ENCODE results near the gene UGT1A5. TPM values are rescaled to one million over a fixed set of nuclear protein-coding genes. Genes with fewer than 3 reads are reported as not detected.

Gene UGT1A5
- total RNA-seq, 1 experiment from 2014 or later, result not detected

DNA sequence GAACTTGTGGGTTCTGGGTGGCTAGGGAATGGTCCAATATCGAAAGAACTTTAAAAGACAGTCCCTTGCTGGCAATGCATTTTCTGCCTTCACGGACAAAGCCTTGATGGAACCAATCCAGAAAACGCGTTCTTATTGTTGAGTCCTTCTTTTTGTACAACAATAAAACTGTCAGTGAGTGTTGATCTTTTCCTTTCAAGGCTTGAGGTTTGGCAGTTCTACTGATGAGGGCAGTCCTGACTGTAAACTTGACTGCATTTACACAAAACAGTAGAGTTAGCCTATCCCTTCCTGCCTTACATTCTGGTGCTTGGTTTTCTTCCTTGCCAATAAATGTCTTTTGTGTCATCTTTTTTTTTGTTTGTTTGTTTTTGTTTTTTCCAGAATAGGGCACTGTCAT, 33.5 kb upstream of the UGT1A5 start:
- intact Hi-C loops (cut with micrococcal nuclease; ENCODE audit: unreplicated experiment), result no loop called here
- no peak for TF ChIP-seq EZH2 (IDR thresholded peaks at IDR 0.05; ENCODE audit: borderline replicate concordance, low read depth, low read length, poor library complexity, severe bottlenecking)
- TF ChIP-seq, protein P1, sequence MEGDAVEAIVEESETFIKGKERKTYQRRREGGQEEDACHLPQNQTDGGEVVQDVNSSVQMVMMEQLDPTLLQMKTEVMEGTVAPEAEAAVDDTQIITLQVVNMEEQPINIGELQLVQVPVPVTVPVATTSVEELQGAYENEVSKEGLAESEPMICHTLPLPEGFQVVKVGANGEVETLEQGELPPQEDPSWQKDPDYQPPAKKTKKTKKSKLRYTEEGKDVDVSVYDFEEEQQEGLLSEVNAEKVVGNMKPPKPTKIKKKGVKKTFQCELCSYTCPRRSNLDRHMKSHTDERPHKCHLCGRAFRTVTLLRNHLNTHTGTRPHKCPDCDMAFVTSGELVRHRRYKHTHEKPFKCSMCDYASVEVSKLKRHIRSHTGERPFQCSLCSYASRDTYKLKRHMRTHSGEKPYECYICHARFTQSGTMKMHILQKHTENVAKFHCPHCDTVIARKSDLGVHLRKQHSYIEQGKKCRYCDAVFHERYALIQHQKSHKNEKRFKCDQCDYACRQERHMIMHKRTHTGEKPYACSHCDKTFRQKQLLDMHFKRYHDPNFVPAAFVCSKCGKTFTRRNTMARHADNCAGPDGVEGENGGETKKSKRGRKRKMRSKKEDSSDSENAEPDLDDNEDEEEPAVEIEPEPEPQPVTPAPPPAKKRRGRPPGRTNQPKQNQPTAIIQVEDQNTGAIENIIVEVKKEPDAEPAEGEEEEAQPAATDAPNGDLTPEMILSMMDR (conservative IDR thresholded peaks at IDR 0.05; ENCODE audit: low read depth, low read length), result no peak
- CTCF ChIA-PET, result no interaction called here
- no peaks in the 10 kb centered on the region for H3K4me1 ChIP-seq (ENCODE audit: insufficient read depth, low read length, poor library complexity, severe bottlenecking)
- DNase-seq (ENCODE audit: low spot score), result no peak
- POLR2A ChIA-PET (ENCODE audit: low non-redundant PET), result no interaction called here
- no peak overlapping the region for H3K27ac ChIP-seq (ENCODE audit: low read depth, low read length, poor library complexity, severe bottlenecking)
- no peak overlapping the region for H3K4me3 ChIP-seq (ENCODE audit: low read depth, low read length, poor library complexity, severe bottlenecking)
- no peaks in the 10 kb centered on the region for H3K9me3 ChIP-seq (ENCODE audit: low read depth, low read length, poor library complexity, severe bottlenecking)
- no peaks in the 10 kb centered on the region for H3K36me3 ChIP-seq (ENCODE audit: insufficient read depth, low read length, poor library complexity, severe bottlenecking)
- BruUV-seq (replicated peaks), result no TSS peak
- no peaks in the 10 kb centered on the region for H3K27me3 ChIP-seq (replicated peaks; ENCODE audit: insufficient read depth, low read depth, low read length, poor library complexity)

DNA sequence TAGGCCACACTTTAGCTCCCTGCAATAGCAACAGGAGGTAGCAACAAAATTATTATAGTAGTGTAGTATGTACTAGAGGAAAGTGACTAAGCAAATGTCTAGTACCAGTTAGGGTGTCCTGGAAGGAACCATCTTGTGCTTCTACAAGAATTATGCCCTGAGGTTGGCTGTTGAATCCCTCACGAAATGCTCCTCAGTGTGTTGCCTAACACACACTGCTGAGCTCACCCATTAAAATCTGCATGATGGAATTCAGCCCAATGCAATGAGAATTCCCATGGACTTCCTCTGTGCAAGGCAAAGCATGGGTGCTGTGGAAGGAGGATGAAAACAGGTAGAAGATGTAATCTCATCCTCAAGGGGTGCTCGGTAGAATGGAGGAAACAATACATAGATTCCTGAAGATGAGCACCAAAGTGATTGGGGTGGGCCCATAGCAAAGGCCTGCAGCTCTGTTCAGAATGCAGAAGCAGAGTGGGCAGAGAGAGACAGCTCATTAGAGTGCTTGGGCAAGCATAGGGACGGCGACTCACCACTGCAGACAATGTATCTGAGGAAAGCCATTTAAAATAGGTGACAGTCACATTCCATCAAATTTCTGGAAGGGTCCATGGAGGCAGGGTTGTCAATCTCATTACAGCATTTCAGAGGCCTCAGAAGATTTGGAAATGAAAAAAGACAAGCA, 32.2 kb upstream of the UGT1A5 start:
- CTCF ChIA-PET, result no interaction called here

DNA sequence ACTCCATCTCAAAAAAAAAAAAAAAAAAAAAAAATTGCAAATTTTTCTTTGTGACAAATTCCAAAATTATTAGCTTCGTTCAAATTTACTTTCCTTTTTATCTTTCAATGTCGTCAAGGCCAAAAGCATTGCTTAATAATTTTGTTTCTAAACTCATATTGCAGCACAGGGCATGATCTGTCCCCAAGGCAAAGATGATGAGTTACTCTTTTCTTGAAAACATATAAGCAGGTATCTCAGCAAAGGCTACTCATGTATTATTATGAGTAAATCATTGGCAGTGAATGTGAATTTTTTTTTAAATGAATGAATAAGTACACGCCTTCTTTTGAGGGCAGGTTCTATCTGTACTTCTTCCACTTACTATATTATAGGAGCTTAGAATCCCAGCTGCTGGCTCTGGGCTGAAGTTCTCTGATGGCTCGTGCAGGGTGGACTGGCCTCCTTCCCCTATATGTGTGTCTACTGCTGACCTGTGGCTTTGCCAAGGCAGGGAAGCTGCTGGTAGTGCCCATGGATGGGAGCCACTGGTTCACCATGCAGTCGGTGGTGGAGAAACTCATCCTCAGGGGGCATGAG, 31.1 kb upstream of the UGT1A5 start, which contains the start of gene UGT1A7:
UGT1A7 (plus strand) TSS at position 381 of the 579 bp plus-strand sequence; CDS start at position 418, 37 bp downstream.
- Histone ChIP-seq H3K4me3 (ENCODE audit: low read depth, low read length, poor library complexity, severe bottlenecking) (no peak within 1 kb of the TSS), H3K36me3 (ENCODE audit: insufficient read depth, low read length, poor library complexity, severe bottlenecking) (no peaks in the 10 kb centered on the region), H3K4me1 (ENCODE audit: insufficient read depth, low read length, poor library complexity, severe bottlenecking) (no peaks in the 10 kb centered on the region), H3K27ac (ENCODE audit: low read depth, low read length, poor library complexity, severe bottlenecking) (no peak within 1 kb of the TSS), H3K9me3 (ENCODE audit: low read depth, low read length, poor library complexity, severe bottlenecking) (no peaks in the 10 kb centered on the region), H3K27me3 (replicated peaks; ENCODE audit: insufficient read depth, low read depth, low read length, poor library complexity) (no peaks in the 10 kb centered on the region)
- DNase-seq (ENCODE audit: low spot score), result no peak
- intact Hi-C loops (cut with micrococcal nuclease; ENCODE audit: unreplicated experiment), result no loop called here
- ChIA-PET CTCF (no interaction called here), POLR2A (ENCODE audit: low non-redundant PET) (no interaction called here)
- no peak for TF ChIP-seq EZH2 (IDR thresholded peaks at IDR 0.05; ENCODE audit: borderline replicate concordance, low read depth, low read length, poor library complexity, severe bottlenecking)
- TF ChIP-seq, protein P1 (conservative IDR thresholded peaks at IDR 0.05; ENCODE audit: low read depth, low read length), result no peak
- BruUV-seq (replicated peaks), result no TSS peak

More for the DNA sequence above, 32.2 kb upstream of the UGT1A5 start:
- H3K27ac ChIP-seq (ENCODE audit: low read depth, low read length, poor library complexity, severe bottlenecking), result no peak overlapping the region
- no peak for DNase-seq (ENCODE audit: low spot score)
- intact Hi-C loops (cut with micrococcal nuclease; ENCODE audit: unreplicated experiment), result no loop called here
- H3K9me3 ChIP-seq (ENCODE audit: low read depth, low read length, poor library complexity, severe bottlenecking), result no peaks in the 10 kb centered on the region
- TF ChIP-seq, protein P1 (conservative IDR thresholded peaks at IDR 0.05; ENCODE audit: low read depth, low read length), result no peak
- no peak for TF ChIP-seq EZH2 (IDR thresholded peaks at IDR 0.05; ENCODE audit: borderline replicate concordance, low read depth, low read length, poor library complexity, severe bottlenecking)
- BruUV-seq (replicated peaks), result no TSS peak
- POLR2A ChIA-PET (ENCODE audit: low non-redundant PET), result no interaction called here
- H3K4me1 ChIP-seq (ENCODE audit: insufficient read depth, low read length, poor library complexity, severe bottlenecking), result no peaks in the 10 kb centered on the region
- no peaks in the 10 kb centered on the region for H3K36me3 ChIP-seq (ENCODE audit: insufficient read depth, low read length, poor library complexity, severe bottlenecking)
- no peaks in the 10 kb centered on the region for H3K27me3 ChIP-seq (replicated peaks; ENCODE audit: insufficient read depth, low read depth, low read length, poor library complexity)
- H3K4me3 ChIP-seq (ENCODE audit: low read depth, low read length, poor library complexity, severe bottlenecking), result no peak overlapping the region

Data from A673 (cell line).